Left ventricle myocardium inferior (tissue), 1 donor: ENCODE data around the gene AGBL5. TPM values are rescaled to one million over a fixed set of nuclear protein-coding genes. Genes with fewer than 3 reads are reported as not detected.
"Not testable (repeated sequence)": the region's sequence is repeated elsewhere in the genome, so short reads cannot be mapped to it uniquely, and the experiment has no call there.

ENCODE experiments used
- DNase-seq: peaks from one replicate; pipeline ENCODE4 v3.0.0-alpha.2; 2020
- H3K27ac ChIP-seq: fragments of 200-600 bp; replicated peaks from 2 replicates; pipeline ENCODE4 v1.8.0; 2021
- H3K27me3 ChIP-seq: fragments of 200-600 bp; 2 replicates; pipeline ENCODE4 v1.8.0; 2021; ENCODE audit warnings: low read depth
- H3K36me3 ChIP-seq: fragments of 200-600 bp; 2 replicates; pipeline ENCODE4 v1.8.0; 2021
- H3K4me1 ChIP-seq: fragments of 200-600 bp; 2 replicates; pipeline ENCODE4 v1.8.0; 2021
- H3K4me3 ChIP-seq: fragments of 200-600 bp; 2 replicates; pipeline ENCODE4 v1.8.0; 2021; ENCODE audit warnings: mild to moderate bottlenecking, moderate library complexity
- H3K9me3 ChIP-seq: fragments of 200-600 bp; replicated peaks from 2 replicates; pipeline ENCODE4 v1.8.0; 2021
- intact Hi-C: fragments of 100-400 bp; cut with micrococcal nuclease; formaldehyde crosslinking; loops from one replicate; pipeline ENCODE4 v1.11.0; 2022
- total RNA-seq: library from RNA; stranded (reverse); fragmentation: NEBNext Ultra II Directional; extraction: Animal tissue kit (Norgen Biotek cat#: 25700); gene quantifications from one replicate; pipeline ENCODE4 v1.2.1, GENCODE V29; 2021
- TF ChIP-seq, protein P1 (sequence below): fragments of 200-600 bp; IDR thresholded peaks from 2 replicates; pipeline ENCODE4 v1.8.0; 2021; ENCODE audit warnings: antibody characterized with exemption, mild to moderate bottlenecking, borderline replicate concordance
- donor health status: DM: no; HTN: yes; CAD: no; lungs with severe emphysema.

AGBL5 gene
- total RNA-seq, 1 donor from 2014 or later = 10.0 TPM

DNA sequence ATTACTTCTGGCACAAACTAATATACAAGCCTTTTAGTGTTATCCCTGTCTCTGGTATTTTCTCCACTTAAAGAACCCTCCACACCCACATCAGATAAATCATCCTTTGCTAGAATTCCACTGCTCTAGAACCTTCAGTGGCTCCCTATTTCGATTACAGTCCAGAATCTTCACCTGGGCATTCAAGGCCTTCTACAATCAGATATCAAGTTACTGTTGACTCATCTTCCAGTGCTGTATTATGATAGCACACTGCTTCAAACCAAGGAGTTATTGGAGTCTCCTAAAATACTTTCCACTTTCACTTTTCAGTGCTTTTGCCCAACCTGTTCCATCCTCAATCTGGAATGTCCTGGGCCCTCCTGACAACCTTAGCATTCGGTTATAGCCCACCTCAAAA, 64.1 kb downstream of the AGBL5 start:
- no peaks in the 10 kb centered on the region for H3K9me3 ChIP-seq
- peaks cover 11% of the 10 kb centered on the region for H3K4me1 ChIP-seq
- DNase-seq = no peak
- intact Hi-C loops = no loop called here
- no peak overlapping the region for H3K4me3 ChIP-seq
- TF ChIP-seq, protein P1, sequence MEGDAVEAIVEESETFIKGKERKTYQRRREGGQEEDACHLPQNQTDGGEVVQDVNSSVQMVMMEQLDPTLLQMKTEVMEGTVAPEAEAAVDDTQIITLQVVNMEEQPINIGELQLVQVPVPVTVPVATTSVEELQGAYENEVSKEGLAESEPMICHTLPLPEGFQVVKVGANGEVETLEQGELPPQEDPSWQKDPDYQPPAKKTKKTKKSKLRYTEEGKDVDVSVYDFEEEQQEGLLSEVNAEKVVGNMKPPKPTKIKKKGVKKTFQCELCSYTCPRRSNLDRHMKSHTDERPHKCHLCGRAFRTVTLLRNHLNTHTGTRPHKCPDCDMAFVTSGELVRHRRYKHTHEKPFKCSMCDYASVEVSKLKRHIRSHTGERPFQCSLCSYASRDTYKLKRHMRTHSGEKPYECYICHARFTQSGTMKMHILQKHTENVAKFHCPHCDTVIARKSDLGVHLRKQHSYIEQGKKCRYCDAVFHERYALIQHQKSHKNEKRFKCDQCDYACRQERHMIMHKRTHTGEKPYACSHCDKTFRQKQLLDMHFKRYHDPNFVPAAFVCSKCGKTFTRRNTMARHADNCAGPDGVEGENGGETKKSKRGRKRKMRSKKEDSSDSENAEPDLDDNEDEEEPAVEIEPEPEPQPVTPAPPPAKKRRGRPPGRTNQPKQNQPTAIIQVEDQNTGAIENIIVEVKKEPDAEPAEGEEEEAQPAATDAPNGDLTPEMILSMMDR = no peak
- peaks cover 45% of the 10 kb centered on the region for H3K27me3 ChIP-seq
- no peaks in the 10 kb centered on the region for H3K36me3 ChIP-seq
- no peak overlapping the region for H3K27ac ChIP-seq

DNA sequence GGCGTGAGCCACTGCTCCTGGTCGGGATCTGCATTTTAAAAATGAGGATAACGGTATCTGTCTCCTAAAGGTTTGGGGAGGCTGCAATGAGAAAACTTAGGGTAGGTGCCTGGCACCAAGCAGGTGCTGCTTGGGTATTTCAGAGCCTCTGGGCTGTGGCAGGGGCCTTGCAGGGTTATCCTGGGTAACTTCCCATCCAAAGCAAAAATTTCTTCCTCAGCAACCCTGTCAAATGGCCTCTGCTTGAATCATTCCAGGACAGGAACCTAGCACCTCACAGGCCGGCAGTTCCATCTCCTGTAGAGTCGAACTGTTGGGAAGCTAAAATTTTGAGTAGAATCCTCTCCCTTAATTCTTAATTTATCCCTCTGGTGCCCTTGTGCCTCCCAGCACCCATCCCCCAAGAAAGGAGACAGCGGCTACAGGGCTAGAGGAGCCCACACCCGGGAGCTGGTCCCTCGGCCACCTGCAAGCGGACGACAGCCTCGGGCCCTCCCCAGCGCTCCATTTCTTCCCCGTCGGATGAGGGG, 66.6 kb downstream of the AGBL5 start:
- no peaks in the 10 kb centered on the region for H3K9me3 ChIP-seq
- peaks cover 15% of the 10 kb centered on the region for H3K4me1 ChIP-seq
- DNase-seq = no peak
- peak overlapping the region; percentile 60 for H3K4me3 ChIP-seq
- TF ChIP-seq, protein P1 = no peak
- intact Hi-C loops = no loop called here
- no peaks in the 10 kb centered on the region for H3K36me3 ChIP-seq
- H3K27me3 ChIP-seq = peaks cover 45% of the 10 kb centered on the region
- no peak overlapping the region for H3K27ac ChIP-seq

DNA sequence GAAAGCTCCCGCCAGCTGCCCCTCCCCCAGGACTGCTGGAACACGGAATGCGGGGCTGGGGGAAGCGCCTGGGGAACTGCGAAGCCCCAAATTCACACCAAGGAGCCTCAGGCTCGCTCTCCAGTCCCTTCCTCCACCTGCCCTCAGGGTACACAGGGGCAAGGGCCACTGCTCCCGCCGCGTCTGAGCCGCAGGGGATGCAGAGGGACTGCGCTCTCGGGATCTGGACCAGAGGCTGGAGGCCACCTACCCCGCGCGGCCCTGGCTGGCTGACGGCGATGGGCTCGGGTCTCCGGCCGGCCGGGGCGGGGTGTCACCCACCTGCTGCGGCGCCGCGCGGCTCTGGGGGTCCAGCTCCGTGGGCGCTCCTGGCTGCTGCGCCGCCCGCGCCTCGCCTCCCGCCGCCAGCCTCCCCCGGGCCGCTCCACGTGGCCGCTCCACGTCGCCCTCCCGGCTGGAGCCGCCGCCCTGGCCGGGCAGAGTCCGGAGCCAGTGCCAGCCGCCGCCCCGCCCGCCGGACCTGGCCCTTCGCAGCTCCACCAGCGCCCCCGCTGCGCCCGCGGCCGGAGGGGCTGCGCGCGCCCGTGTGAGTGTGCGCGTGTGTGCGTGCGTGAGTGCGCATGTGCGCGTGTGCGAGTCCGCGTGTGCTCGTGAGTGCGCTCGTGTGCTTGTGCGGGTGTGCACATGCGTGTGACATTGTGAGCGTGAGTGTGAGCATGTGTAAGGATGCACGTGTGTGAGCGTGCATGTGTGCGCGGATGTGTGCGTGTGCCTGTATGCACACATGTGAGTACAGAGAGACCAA, 67.3 kb downstream of the AGBL5 start, which contains the start of gene CGREF1:
TSS of gene CGREF1 (minus strand) at position 604 of the 805 bp plus-strand sequence. CDS start 14,762 bp downstream, outside the sequence.
- H3K4me1 ChIP-seq = peaks cover 21% of the 10 kb centered on the region
- no peak within 1 kb of the TSS for H3K27ac ChIP-seq
- H3K9me3 ChIP-seq = no peaks in the 10 kb centered on the region
- intact Hi-C loops = no loop called here
- H3K4me3 ChIP-seq = peak within 1 kb of the TSS; percentile 60
- no peaks in the 10 kb centered on the region for H3K36me3 ChIP-seq
- DNase-seq = no peak
- TF ChIP-seq, protein P1 = no peak
- H3K27me3 ChIP-seq = peaks cover 45% of the 10 kb centered on the region

DNA sequence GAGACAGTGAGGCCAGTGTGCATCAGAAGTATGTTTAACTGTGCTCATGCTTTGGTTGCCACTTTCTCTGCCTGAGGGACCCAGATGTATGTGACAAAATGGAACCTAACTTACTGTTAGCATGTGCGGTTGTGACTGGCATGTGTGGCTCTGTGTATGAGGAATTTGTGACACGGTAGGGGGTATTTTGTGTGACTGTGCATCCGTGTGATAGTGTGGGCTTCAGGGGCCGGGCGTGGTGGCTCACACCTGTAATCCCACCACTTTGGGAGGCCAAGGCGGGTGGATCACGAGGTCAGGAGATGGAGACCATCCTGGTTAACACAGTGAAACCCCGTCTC, 67.8 kb downstream of the AGBL5 start:
- Histone ChIP-seq H3K4me3 (peak overlapping the region; percentile 60), H3K4me1 (peaks cover 26% of the 10 kb centered on the region), H3K27me3 (peaks cover 45% of the 10 kb centered on the region)
- H3K27ac ChIP-seq, H3K36me3 ChIP-seq, H3K9me3 ChIP-seq, DNase-seq, intact Hi-C loops: not testable (repeated sequence)

Other genes with a start within 250 kb of the AGBL5 start
- not detected for gene DPYSL5, start 203.5 kb upstream of the AGBL5 start, total RNA-seq
- 57.4 TPM for gene MAPRE3, start 81.0 kb upstream of the AGBL5 start, total RNA-seq
- 31.4 TPM for gene TMEM214, start 18.7 kb upstream of the AGBL5 start, total RNA-seq
- gene OST4, start 20.0 kb downstream of the AGBL5 start, total RNA-seq = 354 TPM
- gene EMILIN1, start 26.9 kb downstream of the AGBL5 start, total RNA-seq = 18.4 TPM
- gene KHK, start 35.1 kb downstream of the AGBL5 start, total RNA-seq = 2.9 TPM
- gene CGREF1, start 67.5 kb downstream of the AGBL5 start, total RNA-seq = 0.80 TPM
- 3.5 TPM for gene ABHD1, start 72.1 kb downstream of the AGBL5 start, total RNA-seq
- 54.6 TPM for gene PREB, start 83.0 kb downstream of the AGBL5 start, total RNA-seq
- gene PRR30, start 87.7 kb downstream of the AGBL5 start, total RNA-seq = not detected
- 0.08 TPM for gene TCF23, start 97.3 kb downstream of the AGBL5 start, total RNA-seq
- gene ATRAID, start 160.4 kb downstream of the AGBL5 start, total RNA-seq = 121 TPM
- 12.0 TPM for gene SLC5A6, start 160.6 kb downstream of the AGBL5 start, total RNA-seq
- gene CAD, start 165.7 kb downstream of the AGBL5 start, total RNA-seq = 7.7 TPM
- 5.9 TPM for gene SLC30A3, start 211.4 kb downstream of the AGBL5 start, total RNA-seq
- gene DNAJC5G, start 223.8 kb downstream of the AGBL5 start, total RNA-seq = 1.2 TPM
- gene TRIM54, start 230.8 kb downstream of the AGBL5 start, total RNA-seq = 285 TPM